GM23338 (cell line): ENCODE data around the gene JOSD2. TPM values are rescaled to one million over a fixed set of nuclear protein-coding genes. Genes with fewer than 3 reads are reported as not detected.

Source experiments
- ATAC-seq: fragments of 200-7000 bp; cut with Tn5 transposase; 3 replicates; pipeline ENCODE4 v1.9.1; 2020
- DNase-seq: peaks from one replicate; pipeline ENCODE4 v3.0.0-alpha.2; 2015; ENCODE audit warnings: low spot score
- H2AFZ ChIP-seq: fragments of 200-600 bp; sonication (generic); 2 replicates; pipeline ENCODE4 v1.8.0; 2016; ENCODE audit warnings: antibody characterized with exemption, mild to moderate bottlenecking, moderate library complexity
- H3F3A ChIP-seq: fragments of 200-600 bp; sonication (generic); replicated peaks from 2 replicates; pipeline ENCODE4 v1.8.0; 2017; ENCODE audit warnings: antibody characterized with exemption, mixed run types, low read depth
- H3K27ac ChIP-seq: fragments of 200-600 bp; sonication (generic); 2 replicates; pipeline ENCODE4 v1.6.1; 2016; ENCODE audit warnings: low read depth
- H3K27me3 ChIP-seq: fragments of 200-600 bp; sonication (generic); 2 replicates; pipeline ENCODE4 v1.8.0; 2016; ENCODE audit warnings: mild to moderate bottlenecking, mixed run types, moderate library complexity; ENCODE audit not compliant: insufficient read depth
- H3K36me3 ChIP-seq: fragments of 200-600 bp; sonication (generic); 2 replicates; pipeline ENCODE4 v1.8.0; 2016; ENCODE audit warnings: mild to moderate bottlenecking; ENCODE audit not compliant: insufficient read depth
- H3K4me1 ChIP-seq: fragments of 200-600 bp; sonication (generic); 2 replicates; pipeline ENCODE4 v1.8.0; 2016; ENCODE audit warnings: mild to moderate bottlenecking, moderate library complexity; ENCODE audit not compliant: insufficient read depth
- H3K4me2 ChIP-seq: fragments of 200-600 bp; sonication (generic); 2 replicates; pipeline ENCODE4 v1.7.1; 2017; ENCODE audit warnings: mixed run types
- H3K4me3 ChIP-seq: fragments of 200-600 bp; sonication (generic); 2 replicates; pipeline ENCODE4 v1.6.1; 2016; ENCODE audit warnings: mixed run types
- H3K79me2 ChIP-seq: fragments of 200-600 bp; sonication (generic); replicated peaks from 2 replicates; pipeline ENCODE4 v1.8.0; 2017; ENCODE audit warnings: mild to moderate bottlenecking; ENCODE audit not compliant: insufficient read depth
- H3K9me2 ChIP-seq: fragments of 200-600 bp; sonication (generic); 2 replicates; pipeline ENCODE4 v1.8.0; 2017; ENCODE audit not compliant: insufficient read depth
- H4K20me1 ChIP-seq: fragments of 200-600 bp; sonication (generic); replicated peaks from 2 replicates; pipeline ENCODE4 v1.8.0; 2017; ENCODE audit warnings: mild to moderate bottlenecking; ENCODE audit not compliant: insufficient read depth
- H3K27ac Mint-ChIP-seq: 2 replicates; pipeline ENCODE4 v1.8.0; 2020; ENCODE audit warnings: inconsistent platforms, mild to moderate bottlenecking, moderate library complexity, mixed read lengths
- H3K27me3 Mint-ChIP-seq: 3 replicates; pipeline ENCODE4 v1.8.0; 2022; ENCODE audit warnings: low read depth, mild to moderate bottlenecking, moderate library complexity, mixed read lengths, inconsistent platforms; ENCODE audit not compliant: insufficient read depth, poor library complexity
- H3K36me3 Mint-ChIP-seq: 3 replicates; pipeline ENCODE4 v1.8.0; 2021; ENCODE audit warnings: low read depth, mild to moderate bottlenecking, inconsistent platforms, moderate library complexity, mixed read lengths
- H3K4me1 Mint-ChIP-seq: 3 replicates; pipeline ENCODE4 v1.8.0; 2020; ENCODE audit warnings: mild to moderate bottlenecking, inconsistent platforms, mixed read lengths
- H3K4me3 Mint-ChIP-seq: 3 replicates; pipeline ENCODE4 v1.8.0; 2021; ENCODE audit warnings: moderate library complexity, mild to moderate bottlenecking, inconsistent platforms, mixed read lengths
- H3K9me3 Mint-ChIP-seq: 3 replicates; pipeline ENCODE4 v1.8.0; 2020; ENCODE audit warnings: moderate library complexity, mild to moderate bottlenecking, inconsistent platforms, mixed read lengths
- CREB1 ChIP-seq: fragments of 250-450 bp; sonication (Bioruptor Pico); IDR thresholded peaks from 2 replicates; pipeline ENCODE4 v1.5.0; 2020; ENCODE audit warnings: low read depth, mild to moderate bottlenecking, moderate library complexity
- CTCF ChIP-seq, 2 experiments: fragments of 200-600 bp in 1 of 2; sonication (generic) in 1 of 2; conservative IDR thresholded peaks; 2 replicates each; pipeline versions ENCODE4 v1.5.1 to v1.6.1; 2016 to 2017; ENCODE audit warnings: antibody characterized with exemption in 2 of 2, low read depth in 2 of 2, mild to moderate bottlenecking in 2 of 2, moderate library complexity in 1 of 2
- ETS1 ChIP-seq: IDR thresholded peaks from 2 replicates; pipeline ENCODE4 v1.6.1; 2016; ENCODE audit warnings: antibody characterized with exemption
- EZH2phosphoT487 ChIP-seq: fragments of 200-600 bp; sonication (generic); IDR thresholded peaks from one replicate; pipeline ENCODE4 v1.8.1; 2018; ENCODE audit warnings: antibody characterized with exemption; ENCODE audit not compliant: unreplicated experiment
- POLR2AphosphoS5 ChIP-seq: IDR thresholded peaks from 2 replicates; pipeline ENCODE4 v1.6.1; 2016; ENCODE audit warnings: antibody characterized with exemption, low read depth
- ZNF114 ChIP-seq: fragments of 250-450 bp; sonication (Bioruptor Pico); IDR thresholded peaks from 2 replicates; pipeline ENCODE4 v1.5.0; 2020; ENCODE audit warnings: mild to moderate bottlenecking, moderate library complexity
- polyA plus RNA-seq: library from polyadenylated mRNA; unstranded; fragments of >200 nt; fragmentation: Nextera tagmentation; extraction: Ambion mirVana; gene quantifications from 2 replicates; pipeline ENCODE4 v1.2.1, GENCODE V29; 2016
- total RNA-seq: library from RNA; depleted of rRNA; stranded (reverse); fragments of >200 nt; shearing (Covaris generic); gene quantifications from 2 replicates; pipeline ENCODE4 v1.2.3, GENCODE V29; 2014

JOSD2 gene
- total and polyA plus RNA-seq, 2 experiments from 2014 or later, result 3.3 to 5.8 TPM

GRCh38 chr19:50558449-50558848, 47.5 kb upstream of the JOSD2 start:
- H3K27me3 Mint-ChIP-seq, result peaks cover 15% of the 10 kb centered on the region
- Histone ChIP-seq H3K27me3 (peaks cover 45% of the 10 kb centered on the region), H3K4me1 (peaks cover 3% of the 10 kb centered on the region; the same call in 1 of the 2 replicates), H3K27ac (no peak overlapping the region), H3K36me3 (no peaks in the 10 kb centered on the region), H3K79me2 (no peaks in the 10 kb centered on the region), H3K4me3 (no peak overlapping the region), H3K4me2 (no peak overlapping the region), H3F3A (no peaks in the 10 kb centered on the region), H2AFZ (no peak overlapping the region), H3K9me2 (no peaks in the 10 kb centered on the region), H4K20me1 (no peaks in the 10 kb centered on the region)
- no peak for TF ChIP-seq POLR2AphosphoS5
- TF ChIP-seq ETS1, result no peak
- no peak for TF ChIP-seq CTCF (conservative IDR thresholded peaks at IDR 0.05; ENCODE audit: low read depth in 2 of 2)
- no peak for DNase-seq
- H3K4me1 Mint-ChIP-seq, result no peaks in the 10 kb centered on the region
- H3K4me3 Mint-ChIP-seq, result no peak overlapping the region
- ATAC-seq, result no peak
- H3K36me3 Mint-ChIP-seq, result peaks cover 39% of the 10 kb centered on the region
- no peak overlapping the region for H3K27ac Mint-ChIP-seq
- peaks cover 98% of the 10 kb centered on the region for H3K9me3 Mint-ChIP-seq

GRCh38 chr19:50558039-50558438, 47.0 kb upstream of the JOSD2 start:
- Histone ChIP-seq H2AFZ (no peak overlapping the region), H3K79me2 (no peaks in the 10 kb centered on the region), H3K4me2 (no peak overlapping the region), H3K9me2 (no peaks in the 10 kb centered on the region), H3K36me3 (no peaks in the 10 kb centered on the region), H3K4me3 (no peak overlapping the region), H3K27ac (no peak overlapping the region), H4K20me1 (no peaks in the 10 kb centered on the region), H3K27me3 (peaks cover 45% of the 10 kb centered on the region), H3K4me1 (peaks cover 3% of the 10 kb centered on the region; the same call in 1 of the 2 replicates), H3F3A (no peaks in the 10 kb centered on the region)
- Mint-ChIP-seq H3K9me3 (peaks cover 98% of the 10 kb centered on the region), H3K36me3 (peaks cover 43% of the 10 kb centered on the region), H3K27me3 (peaks cover 16% of the 10 kb centered on the region), H3K4me3 (no peak overlapping the region), H3K27ac (no peak overlapping the region), H3K4me1 (no peaks in the 10 kb centered on the region)
- ATAC-seq, result no peak
- no peak for DNase-seq
- TF ChIP-seq POLR2AphosphoS5, result no peak
- no peak for TF ChIP-seq EZH2phosphoT487

- no peak for ATAC-seq
- H3K27me3 ChIP-seq, result peaks cover 52% of the 10 kb centered on the region
- Mint-ChIP-seq H3K27ac (no peak overlapping the region), H3K4me1 (no peaks in the 10 kb centered on the region), H3K36me3 (peaks cover 43% of the 10 kb centered on the region), H3K9me3 (peaks cover 98% of the 10 kb centered on the region), H3K4me3 (no peak overlapping the region), H3K27me3 (peaks cover 16% of the 10 kb centered on the region)
- no peaks in the 10 kb centered on the region for H3K9me2 ChIP-seq
- peak overlapping the region; percentile 89 for H3K4me3 ChIP-seq
- no peaks in the 10 kb centered on the region for H3F3A ChIP-seq
- H3K4me2 ChIP-seq, result peak overlapping the region; percentile 92
- no peaks in the 10 kb centered on the region for H3K36me3 ChIP-seq
- TF ChIP-seq CREB1 (CRISPR knock-in tag) (no peak), EZH2phosphoT487 (no peak), ZNF114 (no peak), ETS1 (no peak)
- peak; percentile 60 for DNase-seq
- H3K4me1 ChIP-seq, result peaks cover 3% of the 10 kb centered on the region; the same call in 1 of the 2 replicates
- H3K27ac ChIP-seq, result no peak overlapping the region
- H4K20me1 ChIP-seq, result no peaks in the 10 kb centered on the region
- no peaks in the 10 kb centered on the region for H3K79me2 ChIP-seq
- no peak overlapping the region; the same call in 1 of the 2 replicates for H2AFZ ChIP-seq
These were observed 46.1 kb upstream of the JOSD2 start for GRCh38 chr19:50557009-50557613.
